Ovary (tissue), 3 donors: ENCODE data around the gene GPC3.

Source experiments
- POLR2A ChIP-seq: fragments of 450-650 bp; IDR thresholded peaks from one replicate; pipeline ENCODE4 v1.6.1; 2017; ENCODE audit warnings: antibody characterized with exemption, mild to moderate bottlenecking, moderate library complexity
- TF ChIP-seq, protein P1 (sequence below), 3 donors: fragments of 450-650 bp in 2 of 3; fragments of 200-600 bp in 1 of 3; IDR thresholded peaks; one replicate each; pipeline versions ENCODE4 v1.5.1 to v1.8.0; 2016 to 2022; ENCODE audit warnings: antibody characterized with exemption in 3 of 3, mild to moderate bottlenecking in 1 of 3
- donor health status: DM: no; HTN: no; CAD: no.

DNA sequence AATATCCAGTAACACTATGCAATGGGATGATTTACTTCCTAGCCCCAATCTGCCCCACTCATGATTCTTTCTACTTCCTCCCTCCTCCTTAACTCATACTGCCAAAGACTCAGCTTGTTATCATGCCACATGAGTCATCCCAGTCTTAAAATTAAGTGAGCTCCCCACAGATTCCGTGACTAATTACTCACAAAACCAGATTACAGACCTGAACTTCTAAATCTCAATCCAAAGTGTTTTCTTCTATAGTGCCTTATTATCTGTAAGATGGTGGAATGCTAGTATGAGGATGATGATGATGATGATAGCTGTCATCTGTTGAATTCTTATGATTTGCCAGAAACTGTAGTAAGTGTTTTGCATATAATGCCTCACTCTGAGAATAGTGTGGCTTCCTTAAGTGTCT lies 27.7 kb upstream of the GPC3 start:
- TF ChIP-seq, protein P1, sequence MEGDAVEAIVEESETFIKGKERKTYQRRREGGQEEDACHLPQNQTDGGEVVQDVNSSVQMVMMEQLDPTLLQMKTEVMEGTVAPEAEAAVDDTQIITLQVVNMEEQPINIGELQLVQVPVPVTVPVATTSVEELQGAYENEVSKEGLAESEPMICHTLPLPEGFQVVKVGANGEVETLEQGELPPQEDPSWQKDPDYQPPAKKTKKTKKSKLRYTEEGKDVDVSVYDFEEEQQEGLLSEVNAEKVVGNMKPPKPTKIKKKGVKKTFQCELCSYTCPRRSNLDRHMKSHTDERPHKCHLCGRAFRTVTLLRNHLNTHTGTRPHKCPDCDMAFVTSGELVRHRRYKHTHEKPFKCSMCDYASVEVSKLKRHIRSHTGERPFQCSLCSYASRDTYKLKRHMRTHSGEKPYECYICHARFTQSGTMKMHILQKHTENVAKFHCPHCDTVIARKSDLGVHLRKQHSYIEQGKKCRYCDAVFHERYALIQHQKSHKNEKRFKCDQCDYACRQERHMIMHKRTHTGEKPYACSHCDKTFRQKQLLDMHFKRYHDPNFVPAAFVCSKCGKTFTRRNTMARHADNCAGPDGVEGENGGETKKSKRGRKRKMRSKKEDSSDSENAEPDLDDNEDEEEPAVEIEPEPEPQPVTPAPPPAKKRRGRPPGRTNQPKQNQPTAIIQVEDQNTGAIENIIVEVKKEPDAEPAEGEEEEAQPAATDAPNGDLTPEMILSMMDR (IDR thresholded peaks at IDR 0.05), result no peak
- TF ChIP-seq POLR2A, result no peak
